NCI-H128 (cell line): ENCODE measurements around the gene MLLT3.
"Not testable (repeated sequence)": the region's sequence is repeated elsewhere in the genome, so short reads cannot be mapped to it uniquely, and the experiment has no call there.

Experiments
- DNase-seq: peaks from one replicate; lab custom pipeline; 2025; ENCODE audit not compliant: unreplicated experiment; lab: John Stamatoyannopoulos, UW

MLLT3 gene

DNA sequence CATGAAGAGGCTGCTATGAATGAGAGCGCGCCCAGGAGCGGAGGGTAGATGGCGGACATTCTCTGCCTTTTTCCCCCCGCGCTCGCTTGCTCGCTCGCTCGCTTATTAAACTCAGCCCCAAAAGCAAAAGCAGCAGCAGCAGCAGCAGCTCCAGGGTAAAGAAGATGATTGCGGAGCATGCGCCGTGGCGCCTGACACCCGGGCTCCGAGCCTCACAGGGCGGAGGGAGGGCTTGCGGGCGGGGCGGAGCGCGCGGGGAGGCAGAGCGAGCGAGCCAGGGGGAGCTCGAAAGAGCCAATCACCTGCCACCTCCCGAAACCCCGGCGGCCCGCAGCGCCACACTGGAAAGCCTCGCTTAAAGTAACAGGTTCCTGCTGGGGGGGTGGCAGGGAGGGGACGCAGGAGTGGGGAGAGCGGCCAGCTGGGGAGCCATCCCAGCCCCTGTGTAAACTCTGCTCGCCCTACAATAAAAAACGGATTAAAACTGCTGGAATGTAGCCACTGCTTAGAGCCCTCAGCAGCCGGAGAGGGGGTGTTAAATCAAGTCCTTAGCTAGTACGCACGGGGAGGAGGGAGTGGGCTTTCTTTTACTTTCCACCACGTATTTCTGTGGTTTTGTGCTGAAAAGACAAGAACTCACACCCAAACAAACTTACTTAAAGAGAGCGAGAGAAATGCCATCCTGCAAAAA lies at the start of gene MLLT3:
Gene MLLT3, minus strand, starts transcription at position 170 of the 691 bp plus-strand sequence.
- peak; percentile 92 for DNase-seq

DNA sequence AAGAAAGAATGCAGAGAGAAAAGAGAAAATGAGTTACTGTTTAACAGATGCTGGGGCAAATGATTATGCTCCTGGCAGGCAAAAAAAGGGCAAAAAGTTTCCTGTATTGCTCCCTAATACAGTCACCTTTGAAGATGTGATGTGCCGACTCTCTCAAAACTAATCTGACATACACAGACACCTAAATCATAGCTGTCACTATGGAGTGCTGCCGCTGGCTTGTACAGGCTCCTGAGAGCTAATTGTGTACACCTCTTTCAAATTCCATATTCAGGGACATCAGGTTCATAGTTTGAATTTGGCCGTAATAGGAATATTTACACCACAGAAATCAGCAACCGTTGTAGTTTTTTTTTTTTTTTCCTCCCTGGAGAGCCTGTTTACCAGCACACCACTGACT lies 49.3 kb upstream of the MLLT3 start:
- no peak for DNase-seq

GRCh38 chr9:20670395-20670794 lies 48.1 kb upstream of the MLLT3 start:
- DNase-seq = no peak

GRCh38 chr9:20664501-20664900 lies 42.2 kb upstream of the MLLT3 start:
- no peak for DNase-seq

GRCh38 chr9:20663133-20663532 lies 40.8 kb upstream of the MLLT3 start:
- no peak for DNase-seq

DNA sequence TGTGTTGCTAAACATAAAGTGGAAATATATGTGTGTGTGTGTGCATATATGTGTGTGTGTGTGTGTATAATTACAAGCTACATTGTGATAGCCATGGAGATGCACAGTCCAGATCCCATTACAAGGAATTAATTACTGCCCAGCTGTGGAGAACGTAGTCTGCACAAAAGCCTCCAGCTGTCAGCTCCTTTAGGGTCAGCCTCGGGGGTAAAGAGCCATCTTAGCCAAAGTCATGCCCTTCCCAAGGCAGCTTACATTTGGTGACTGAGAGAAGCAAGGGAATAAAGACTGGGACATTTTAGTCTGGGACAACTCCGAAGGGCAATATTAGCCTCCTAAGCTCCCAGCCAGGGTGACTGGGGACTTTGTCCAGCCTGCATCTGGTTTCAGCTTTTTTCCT lies 39.9 kb upstream of the MLLT3 start:
- no peak for DNase-seq

DNA sequence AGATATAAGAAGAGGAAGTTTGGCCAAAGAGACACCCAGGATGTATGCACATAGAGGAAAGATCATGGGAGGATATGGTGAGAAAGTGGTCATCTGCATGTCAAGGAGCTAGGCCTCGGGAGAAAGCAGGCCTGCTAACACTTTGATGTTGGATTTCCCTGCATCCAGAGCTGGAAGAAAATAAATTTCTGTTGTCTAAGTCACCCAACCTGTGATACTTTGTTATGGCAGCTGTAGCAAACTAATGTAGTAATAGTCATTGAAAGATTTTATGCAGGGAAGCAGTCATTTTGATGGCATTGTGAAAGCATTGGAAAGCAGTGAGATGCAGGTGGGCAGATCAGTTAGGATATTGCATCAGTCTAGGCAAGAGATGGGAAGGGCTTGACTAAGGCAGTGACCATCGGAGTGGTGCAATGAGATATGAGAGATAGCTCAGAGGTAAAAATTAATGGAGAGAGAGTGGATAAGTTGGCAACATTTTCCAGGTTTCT lies 37.2 kb upstream of the MLLT3 start:
- DNase-seq = no peak

GRCh38 chr9:20658677-20659473 lies 36.6 kb upstream of the MLLT3 start:
- no peak for DNase-seq

GRCh38 chr9:20658246-20658667 lies 36.0 kb upstream of the MLLT3 start:
- DNase-seq = not testable (repeated sequence)

GRCh38 chr9:20651939-20652338 lies 29.6 kb upstream of the MLLT3 start:
- DNase-seq = no peak

DNA sequence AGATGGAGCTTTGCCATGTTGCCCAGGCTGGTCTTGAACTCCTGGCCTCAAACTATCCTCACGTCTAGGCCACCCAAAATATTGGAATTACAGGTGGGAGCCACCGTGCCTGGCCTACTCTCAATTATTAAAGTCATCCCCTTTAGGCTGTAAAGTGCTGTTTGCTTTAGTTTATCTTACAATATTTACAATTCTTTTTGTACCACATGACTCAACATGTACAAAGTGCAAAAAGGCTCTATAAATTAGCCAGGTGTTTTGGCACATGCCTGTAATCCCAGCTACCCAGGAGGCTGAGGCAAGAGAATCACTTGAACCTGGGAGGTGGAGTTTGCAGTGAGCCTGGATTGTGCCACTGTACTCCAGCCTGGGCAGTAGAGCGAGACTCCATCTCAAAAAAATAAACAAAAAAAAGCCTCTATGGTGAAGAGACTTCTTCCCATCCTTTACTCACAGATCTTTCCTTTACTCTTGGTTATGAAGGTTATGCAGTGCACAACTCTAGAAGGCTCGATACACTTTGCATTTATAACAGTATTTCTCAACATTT lies 28.5 kb upstream of the MLLT3 start:
- no peak for DNase-seq

DNA sequence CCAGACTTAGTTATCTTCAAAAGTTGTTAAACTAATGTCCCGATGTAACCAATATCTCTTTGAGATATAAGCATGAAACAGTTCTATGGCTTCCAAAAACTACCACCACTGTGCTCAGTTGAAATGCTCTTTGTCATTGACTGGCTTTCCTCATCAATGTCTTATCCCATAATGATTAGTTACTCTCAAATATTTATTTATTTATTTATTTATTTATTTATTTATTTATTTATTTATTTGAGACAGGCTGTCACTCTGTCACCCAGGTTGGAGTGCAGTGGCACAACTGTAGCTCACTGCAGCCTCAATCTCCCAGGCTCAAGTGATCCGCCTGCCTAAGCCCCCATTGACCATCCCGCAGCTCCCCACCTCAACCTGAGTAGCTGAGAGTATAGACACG lies 28.0 kb upstream of the MLLT3 start:
- DNase-seq = no peak

- DNase-seq = no peak
Measured at GRCh38 chr9:20649381-20649780, 27.1 kb upstream of the MLLT3 start.

GRCh38 chr9:20646656-20647055 lies 24.4 kb upstream of the MLLT3 start:
- no peak for DNase-seq

DNA sequence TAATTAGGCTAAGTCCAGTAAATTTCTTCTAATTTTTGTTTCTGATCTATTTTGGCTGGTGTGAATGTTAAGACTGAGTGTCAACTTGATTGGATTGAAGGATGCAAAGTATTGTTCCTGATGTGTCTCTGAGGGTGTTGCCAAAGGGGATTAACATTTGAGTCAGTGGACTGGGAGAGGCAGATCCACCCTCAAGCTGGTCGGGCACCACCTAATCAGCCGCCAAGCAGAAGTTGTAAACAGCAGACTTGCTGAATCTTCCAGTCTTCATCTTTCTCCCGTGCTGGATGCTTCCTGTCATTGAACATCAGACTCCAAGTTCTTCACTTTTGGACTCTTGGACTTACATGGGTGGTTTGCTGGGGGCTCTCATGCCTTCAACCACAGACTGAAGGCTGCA lies 21.4 kb upstream of the MLLT3 start:
- DNase-seq = no peak

DNA sequence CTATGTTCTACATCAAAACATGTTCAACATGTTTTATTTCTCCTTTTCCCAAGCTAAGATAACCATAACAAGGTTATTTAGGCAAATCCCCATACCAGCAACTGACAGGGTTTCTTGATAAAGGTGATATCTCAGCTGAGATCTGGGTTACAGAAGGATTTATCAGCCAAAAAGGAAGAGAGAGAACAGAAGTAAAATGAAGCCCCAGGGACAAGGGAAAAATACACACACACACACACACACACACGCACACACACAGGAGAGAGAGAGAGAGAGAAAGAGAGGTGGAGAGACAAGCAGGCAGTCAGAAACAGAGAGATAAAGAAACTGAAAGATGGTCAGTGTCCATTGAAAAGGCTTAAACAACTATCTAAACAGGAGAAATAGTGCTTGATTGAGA lies 19.7 kb upstream of the MLLT3 start:
- no peak for DNase-seq

DNA sequence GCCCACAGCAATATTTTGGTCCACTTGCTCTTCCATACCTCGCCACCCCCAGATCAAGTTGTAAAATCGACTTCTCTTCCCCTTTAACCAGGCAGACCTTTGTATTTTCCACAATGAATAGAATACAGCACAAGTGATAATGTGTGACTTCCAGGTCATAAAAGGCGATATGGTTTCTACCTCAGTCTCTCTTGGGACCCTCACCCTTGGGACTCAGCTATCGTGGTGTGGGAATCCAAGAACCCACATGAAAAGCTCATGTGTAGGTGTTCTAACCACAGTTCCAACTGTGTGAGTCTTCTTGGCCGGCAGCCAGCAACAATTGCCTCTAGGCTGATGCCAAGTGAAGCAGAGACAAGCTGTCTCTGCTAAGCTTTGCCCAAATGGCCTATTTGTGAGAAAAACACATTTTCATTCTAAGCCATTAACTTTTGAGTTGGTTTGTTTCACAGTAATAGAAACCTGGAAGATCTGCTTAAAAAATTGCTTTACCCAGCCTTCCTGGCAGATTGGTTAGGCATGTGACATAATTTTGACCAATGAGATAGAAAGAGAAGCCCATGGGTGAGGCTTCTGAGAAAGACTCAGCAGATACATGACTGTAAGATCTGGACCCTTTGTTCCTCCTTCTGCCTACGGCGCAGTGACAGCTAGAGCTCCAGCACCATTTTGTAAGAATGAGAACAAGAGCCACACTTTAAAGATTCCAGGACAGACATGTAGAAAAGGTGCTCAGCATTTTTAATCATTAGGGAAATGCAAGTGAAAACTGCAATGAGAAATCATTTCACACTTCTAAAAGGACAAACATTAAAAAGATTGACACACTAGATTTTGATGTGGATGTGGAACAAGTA lies 18.3 kb upstream of the MLLT3 start:
- DNase-seq = no peak

DNA sequence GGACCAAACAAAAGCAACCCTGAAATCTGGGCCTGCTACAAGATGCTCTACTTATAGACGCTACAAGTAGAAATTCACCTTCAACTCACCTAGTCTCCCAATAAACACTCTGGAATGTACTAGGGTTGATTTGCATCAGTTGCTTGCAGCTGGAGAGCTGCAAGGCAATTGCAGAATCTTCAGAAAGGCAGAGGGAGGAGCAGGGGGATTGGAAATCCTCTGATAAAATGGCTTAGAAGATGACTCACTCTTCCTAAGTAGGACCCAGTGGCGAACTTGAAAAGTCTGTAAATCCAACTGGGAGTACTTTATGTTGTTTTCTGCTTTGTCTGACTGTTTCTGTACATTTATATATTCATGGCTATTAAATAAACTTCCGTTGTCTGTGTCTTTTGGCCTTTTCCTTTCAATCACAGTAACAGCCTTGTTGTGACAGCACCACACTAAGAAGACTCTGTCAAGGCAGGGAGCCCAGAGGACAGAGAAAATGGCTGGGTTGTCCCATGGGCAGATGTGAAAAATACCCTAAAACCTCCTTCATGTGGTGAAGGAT lies 14.7 kb upstream of the MLLT3 start:
- no peak for DNase-seq

GRCh38 chr9:20634895-20635294 lies 12.6 kb upstream of the MLLT3 start:
- DNase-seq = no peak

- DNase-seq = no peak
Measured at GRCh38 chr9:20632705-20633104, 10.4 kb upstream of the MLLT3 start.
